ENCODE measurements around the gene AFG3L2. TPM values are rescaled to one million over a fixed set of nuclear protein-coding genes. Genes with fewer than 3 reads are reported as not detected.

The AFG3L2 gene
- total and polyA plus RNA-seq, 2 of the 13 experiments (the other 11 are each of a cell fraction or from before 2014, with no cell fraction given), result 28.6 to 86.9 TPM

- TF ChIP-seq TFE3 (CRISPR knock-in tag; IDR thresholded peaks at IDR 0.05) (no peak), IKZF4 (CRISPR knock-in tag; IDR thresholded peaks at IDR 0.05; ENCODE audit: borderline replicate concordance, low read depth, not compliant biosample characterization) (no peak), ZNF674 (CRISPR knock-in tag; IDR thresholded peaks at IDR 0.05; ENCODE audit: low read depth) (no peak), ZBTB26 (CRISPR knock-in tag; IDR thresholded peaks at IDR 0.05; ENCODE audit: borderline replicate concordance) (no peak), HIVEP1 (CRISPR knock-in tag; IDR thresholded peaks at IDR 0.05) (no peak), ZNF879 (CRISPR knock-in tag; IDR thresholded peaks at IDR 0.05) (no peak), ZNF687 (CRISPR knock-in tag; IDR thresholded peaks at IDR 0.05) (peak; percentile 59), GFI1 (CRISPR knock-in tag; IDR thresholded peaks at IDR 0.05; ENCODE audit: borderline replicate concordance) (no peak), CTCF (CRISPR knock-in tag; IDR thresholded peaks at IDR 0.05) (peak; percentile 85)
Observed at GRCh38 chr18:12327510-12328178, 49.4 kb downstream of the AFG3L2 start (continued).

Measured in HepG2 (cell line).